HS-27A (cell line): ENCODE results near the gene LYZL1.
A peak's percentile ranks its signal among the peaks of the same experiment; 100 is the strongest.
"Not testable (repeated sequence)": the region's sequence is repeated elsewhere in the genome, so short reads cannot be mapped to it uniquely, and the experiment has no call there.

Experiments
- DNase-seq: peaks from one replicate; pipeline ENCODE4 v3.0.0-alpha.2; 2012; ENCODE audit warnings: low read depth, missing footprints

The LYZL1 gene

DNA sequence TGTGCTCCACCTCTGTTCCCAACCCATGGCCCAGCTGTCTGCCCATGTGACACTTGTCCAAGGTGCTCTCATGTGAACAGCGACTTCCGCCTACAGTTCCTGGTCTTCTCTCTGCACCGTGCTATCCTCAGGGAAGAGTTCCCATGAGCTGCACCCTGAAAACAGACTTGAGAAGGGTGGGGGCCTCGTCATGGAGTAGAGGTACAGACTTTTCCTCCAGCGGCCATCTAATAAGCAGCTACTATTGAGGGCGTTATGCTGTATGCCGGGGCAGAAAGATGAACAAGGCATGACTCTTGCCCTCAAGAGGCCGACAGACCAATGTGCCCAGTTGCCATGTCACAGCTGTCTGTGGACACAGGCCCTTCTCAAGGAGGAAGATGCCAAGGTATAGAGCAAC, 25.4 kb upstream of the LYZL1 start:
- no peak for DNase-seq

DNA sequence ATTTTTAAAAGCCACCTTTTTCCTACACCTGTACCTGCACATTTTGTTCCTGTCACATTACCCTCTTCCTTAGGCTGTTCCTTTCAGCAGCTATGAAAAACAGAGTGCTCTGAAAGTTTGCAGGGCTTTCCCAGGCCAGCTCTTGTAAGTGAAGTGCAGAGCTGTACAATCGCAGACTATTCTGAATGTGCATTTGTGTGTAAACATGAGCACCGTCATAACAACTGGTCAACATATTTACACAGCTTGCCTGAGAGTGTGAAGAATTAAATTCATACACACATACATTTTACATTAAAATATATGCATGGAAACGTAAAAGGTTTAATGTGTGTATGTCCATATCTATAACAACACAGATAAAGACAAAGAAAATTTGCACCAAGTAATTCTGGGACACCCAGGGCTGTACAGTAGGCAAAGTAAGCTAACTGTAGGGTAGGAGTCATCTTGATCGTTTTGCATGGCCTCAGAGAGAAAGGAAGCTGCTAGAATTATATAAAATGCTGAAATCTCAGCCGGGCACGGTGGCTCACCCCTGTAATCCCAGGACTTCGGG, 23.6 kb upstream of the LYZL1 start:
- no peak for DNase-seq

DNA sequence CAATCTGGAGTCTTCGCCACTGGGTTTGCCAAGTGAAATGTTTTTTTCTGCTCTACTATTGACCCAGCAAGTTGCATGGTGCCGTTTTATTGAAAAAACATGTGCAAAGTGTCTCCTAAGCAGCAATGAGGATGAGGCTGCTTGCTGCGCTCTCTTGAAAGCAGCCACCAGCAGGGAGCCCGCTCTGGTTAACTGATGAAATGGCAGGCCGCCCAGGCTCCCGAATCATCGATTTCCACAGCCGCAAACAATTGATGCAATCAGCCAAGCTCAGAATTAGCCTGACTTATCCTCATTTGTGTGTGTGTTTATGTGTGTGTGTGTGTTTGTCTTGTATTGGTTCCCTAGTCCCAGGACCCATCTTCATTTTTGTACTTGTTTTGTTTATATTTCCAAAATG, 22.2 kb upstream of the LYZL1 start:
- DNase-seq = no peak

DNA sequence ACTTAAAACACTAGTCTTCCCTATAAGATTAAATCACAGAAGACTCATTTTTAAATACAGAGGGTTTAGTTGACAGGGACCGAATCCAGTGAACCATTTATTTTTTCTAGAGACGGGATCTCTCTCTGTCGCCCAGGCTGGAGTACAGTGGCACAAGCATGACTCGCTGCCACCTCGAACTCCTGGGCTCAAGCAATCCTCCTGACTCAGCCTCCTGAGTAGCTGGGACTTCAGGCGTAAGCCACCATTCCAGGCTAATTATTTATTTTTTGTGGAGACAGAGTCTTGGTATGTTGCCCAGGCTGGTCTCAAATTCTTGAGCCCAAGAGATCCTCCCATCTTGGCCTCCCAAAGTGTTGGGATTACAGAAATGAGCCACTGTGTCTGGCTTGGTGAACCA, 20.9 kb upstream of the LYZL1 start:
- DNase-seq = no peak

DNA sequence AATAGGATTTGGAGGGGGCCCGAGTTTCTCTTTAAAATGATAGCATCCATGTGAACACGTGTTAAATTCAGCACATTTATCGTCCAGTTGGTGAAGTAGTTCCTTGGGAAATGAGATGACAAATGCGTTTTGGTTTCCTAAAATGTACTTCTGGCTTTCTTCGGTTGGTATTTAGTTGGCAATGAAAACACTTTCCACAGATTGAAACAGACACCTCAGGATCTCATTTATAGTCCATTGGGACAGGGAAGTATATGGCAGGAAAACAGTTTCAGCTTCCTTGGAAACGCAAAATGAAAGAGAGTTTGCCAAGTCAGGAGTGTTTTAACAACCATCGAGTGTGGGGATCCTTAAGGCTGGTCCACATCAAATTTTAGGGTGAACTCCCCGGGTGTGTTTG, 19.4 kb upstream of the LYZL1 start:
- no peak for DNase-seq

DNA sequence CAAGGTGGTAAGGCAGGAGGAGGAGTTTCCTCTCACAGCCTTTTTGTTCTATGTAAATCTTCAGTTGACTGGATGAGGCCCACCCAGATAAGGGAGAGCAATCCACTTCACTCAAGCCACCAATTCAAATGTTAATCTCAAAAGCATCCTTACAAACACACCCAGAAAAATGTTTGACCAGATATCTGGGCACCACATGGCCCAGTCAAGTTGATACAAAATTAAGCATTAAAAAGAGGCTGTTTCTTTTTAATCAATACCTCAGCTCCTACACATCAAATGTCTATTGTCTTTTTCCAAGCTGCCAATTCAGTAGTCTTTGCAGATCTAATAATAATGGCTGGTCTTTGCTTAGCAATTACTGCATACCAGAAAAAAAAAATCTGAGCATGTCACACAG, 18.0 kb upstream of the LYZL1 start:
- DNase-seq = no peak

DNA sequence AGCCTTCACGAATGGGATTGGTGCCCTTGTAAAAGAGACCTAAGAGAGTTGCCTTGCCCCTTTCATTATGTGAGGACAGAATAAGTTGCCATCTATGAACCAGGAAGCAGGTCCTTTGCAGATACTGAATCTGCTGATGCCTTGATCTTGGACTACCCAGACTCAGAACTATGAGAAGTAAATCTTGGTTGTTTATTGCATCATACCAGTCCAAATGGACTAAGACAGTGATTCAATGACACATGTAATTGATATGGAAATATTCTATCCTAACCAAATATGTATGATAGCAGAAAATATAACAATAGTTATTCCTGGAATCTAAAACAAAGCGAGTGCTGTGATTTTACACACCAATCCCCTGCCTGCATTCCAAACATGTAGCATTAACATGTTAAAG, 17.0 kb upstream of the LYZL1 start:
- no peak for DNase-seq

DNA sequence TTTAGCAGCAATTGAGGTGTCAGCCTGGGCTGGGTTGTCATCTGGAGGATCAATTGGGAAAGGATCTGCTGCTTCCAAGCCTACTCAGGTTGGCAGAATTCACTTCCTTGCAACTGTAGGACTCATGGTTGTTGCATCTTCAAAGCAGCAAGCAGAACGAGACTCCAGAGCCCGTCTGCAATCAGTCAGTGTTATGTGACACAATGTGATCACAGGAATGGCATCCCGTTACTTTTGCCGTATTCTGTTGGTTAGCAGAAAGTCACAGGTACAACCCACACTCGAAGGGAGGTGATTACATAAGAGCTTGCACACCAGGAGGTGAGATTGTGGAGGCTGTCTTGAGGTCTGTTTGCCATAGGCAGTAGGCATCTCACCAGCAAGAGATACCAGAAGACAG, 15.4 kb upstream of the LYZL1 start:
- DNase-seq = no peak

DNA sequence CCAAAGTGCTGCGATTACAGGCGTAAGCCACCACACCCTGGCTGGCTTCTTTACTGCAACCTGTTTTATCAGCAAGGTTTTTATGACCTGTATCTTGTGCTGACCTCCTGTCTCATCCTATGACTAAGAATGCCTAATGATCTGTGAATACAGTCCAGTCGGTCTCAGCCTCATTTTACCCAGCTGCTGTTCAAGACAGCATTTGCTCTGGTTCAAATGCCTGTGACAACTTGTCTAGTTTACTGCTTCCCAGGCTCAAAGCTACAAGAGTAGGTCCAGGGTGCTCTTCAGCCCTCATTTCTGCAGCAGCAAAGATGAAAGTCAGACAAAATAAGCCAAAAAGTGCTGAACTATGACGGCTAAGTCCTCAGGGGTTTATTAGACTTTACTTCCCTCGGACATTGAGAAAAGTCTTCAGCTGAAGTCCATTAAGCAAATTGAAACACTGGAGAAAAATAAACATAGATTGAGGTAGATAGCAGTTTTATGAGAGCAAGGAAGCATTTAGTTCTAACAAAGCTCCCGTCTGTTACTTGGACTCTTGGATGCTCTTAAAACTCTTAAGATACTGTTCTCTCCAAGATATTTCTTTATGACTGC, 12.5 kb upstream of the LYZL1 start:
- no peak for DNase-seq

DNA sequence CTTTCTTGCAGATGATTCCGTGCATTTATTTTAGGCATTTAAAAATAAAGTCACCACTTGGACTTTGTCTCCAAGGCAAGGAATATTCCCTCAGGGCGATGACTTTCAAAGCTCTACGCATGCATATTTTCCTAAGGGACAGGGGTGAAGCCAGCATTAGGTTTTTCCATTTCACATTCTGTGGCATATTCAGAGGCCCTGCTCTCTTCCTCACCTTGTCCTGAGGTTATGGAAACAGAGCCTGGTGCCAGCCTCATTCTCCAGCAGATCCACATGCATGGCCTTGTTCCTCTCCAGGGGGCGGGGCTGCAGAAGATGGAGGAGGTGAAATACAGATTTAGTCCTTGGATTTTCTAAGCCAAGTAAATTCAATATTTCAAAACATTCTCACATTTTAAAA, 11.6 kb upstream of the LYZL1 start:
- no peak for DNase-seq

DNA sequence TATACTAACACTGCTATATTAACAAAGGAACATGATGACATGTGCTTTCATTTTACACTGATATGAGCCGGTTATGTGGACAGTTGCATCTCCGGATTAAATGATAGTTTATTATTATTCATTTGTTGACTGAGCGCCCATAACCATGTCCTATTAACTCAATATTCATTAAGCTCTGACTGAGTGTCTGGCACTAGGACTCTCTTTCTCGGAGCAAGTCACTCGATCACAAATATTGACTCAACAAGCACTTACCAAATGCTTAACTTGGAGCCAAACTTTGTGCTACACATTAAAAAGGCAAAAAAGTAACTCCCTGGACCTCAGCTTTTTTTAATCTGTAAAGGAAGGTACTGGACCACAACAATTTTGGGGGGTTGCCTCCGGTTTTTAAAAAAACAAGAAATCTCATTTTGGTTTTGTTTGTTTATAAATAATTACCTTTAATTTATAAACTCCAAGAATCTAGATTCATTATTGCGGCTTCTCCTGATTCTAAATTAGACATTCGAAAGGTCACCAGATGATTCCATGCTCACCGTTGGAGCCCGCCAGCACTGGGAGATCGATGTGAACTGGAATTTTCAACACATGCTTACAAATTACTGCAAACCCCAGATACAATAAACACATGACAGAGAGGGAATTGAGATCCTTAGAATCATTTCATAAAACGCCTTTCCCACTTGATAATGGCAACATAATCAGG, 8.9 kb upstream of the LYZL1 start:
- no peak for DNase-seq

DNA sequence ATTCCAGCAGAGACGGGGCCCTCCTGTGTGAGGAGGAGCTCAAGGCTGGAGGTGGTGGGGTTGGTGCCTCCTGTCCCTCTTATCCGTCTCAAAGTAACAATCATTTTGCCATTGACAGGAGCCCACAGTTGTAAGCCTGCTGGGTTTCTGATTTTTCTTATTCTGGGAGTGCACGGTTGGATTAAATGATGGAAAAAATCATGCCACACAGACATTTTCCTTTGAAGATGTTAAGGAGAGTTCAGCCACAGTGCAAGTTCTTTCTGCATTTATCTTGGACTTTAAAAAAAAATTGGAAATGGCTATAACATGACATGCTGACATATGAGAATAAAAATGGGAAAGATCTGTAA, 8.4 kb upstream of the LYZL1 start:
- no peak for DNase-seq

DNA sequence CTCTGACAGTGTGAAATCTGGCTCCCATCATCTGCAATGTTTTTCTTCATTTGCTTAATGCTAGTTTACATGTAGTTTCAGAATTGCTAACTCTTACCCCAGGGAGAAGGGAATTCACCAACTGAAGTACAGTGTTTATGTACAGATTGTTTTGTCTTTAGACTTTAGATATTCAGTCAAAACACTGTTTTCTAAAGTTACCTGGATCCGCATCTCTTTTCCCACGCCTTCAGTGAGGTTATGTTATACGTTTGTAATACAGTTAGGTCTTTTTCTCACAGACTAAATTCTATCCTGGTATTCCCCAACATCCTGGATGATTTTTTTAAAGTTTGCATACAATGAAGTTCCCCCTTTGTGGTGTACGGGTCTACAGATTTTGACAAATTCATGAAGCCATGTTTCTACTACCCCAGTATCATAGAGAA, 3.2 kb upstream of the LYZL1 start:
- no peak for DNase-seq

DNA sequence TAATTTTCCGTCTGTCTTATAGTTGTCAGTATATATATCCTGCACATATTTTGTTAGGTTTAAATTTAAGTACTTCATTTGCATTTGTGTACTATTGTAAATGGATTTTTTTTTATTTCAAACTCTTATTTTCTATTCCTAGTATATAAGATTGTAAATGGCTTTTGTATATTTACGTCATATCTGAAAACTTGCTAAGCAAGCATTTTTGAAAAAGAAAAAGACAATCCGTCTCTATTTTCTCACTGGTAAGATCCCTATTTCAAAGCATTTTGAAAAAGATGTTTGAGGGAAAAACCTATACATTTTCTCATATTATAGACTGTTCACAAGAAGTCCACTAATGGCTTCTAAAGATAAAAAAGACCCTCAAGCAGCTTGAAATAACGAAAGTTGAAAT, 1.2 kb upstream of the LYZL1 start:
- DNase-seq = no peak

DNA sequence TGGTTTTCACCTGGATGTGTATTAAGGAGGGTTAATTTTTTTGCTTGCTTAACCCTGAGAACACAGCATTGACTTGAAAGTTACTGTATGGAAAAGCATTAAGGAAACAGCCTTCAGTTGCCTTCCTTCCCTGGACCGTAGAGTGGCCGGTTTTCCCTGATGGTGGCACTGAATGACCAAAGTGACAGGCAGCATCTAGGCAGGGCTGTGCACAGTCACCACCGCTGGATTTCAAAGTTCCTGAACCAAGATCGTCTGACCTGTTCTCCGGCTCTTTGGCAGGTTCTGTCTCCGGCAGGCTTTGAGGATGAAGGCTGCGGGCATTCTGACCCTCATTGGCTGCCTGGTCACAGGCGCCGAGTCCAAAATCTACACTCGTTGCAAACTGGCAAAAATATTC, 2.7 kb downstream of the LYZL1 start:
- not testable (repeated sequence) for DNase-seq

DNA sequence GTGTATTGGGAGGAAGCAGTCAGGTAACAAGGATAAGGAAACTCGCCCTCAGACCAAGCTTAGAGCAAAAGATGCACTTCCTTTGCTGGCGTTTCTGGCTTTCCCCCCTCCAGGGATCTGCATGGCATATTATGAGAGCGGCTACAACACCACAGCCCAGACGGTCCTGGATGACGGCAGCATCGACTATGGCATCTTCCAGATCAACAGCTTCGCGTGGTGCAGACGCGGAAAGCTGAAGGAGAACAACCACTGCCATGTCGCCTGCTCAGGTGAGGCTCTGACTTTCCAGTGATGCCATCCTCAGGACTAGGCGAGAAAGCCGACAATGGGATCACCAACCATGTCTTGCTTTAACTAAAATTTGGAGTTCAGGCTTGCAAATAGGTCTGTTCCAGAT, 3.5 kb downstream of the LYZL1 start:
- DNase-seq = not testable (repeated sequence)

DNA sequence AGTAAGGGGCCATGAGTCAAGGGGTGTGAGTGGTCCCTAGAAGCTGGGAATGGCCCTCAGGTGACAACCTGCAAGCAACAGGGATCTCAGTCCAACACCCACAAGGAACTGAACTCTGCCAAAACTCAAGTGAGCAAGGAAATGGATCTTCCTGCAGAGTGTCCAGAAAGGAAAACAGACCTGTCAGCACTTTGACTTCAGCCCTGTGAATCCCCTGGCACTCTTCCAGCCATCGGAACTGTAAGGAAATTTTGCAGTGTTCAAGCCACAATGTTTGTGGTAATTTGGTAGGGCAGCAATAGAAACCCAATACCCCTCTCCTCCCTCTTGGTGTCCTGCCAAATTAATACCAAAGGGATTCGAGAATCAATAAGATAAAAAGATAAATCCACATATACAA, 6.9 kb downstream of the LYZL1 start:
- DNase-seq = no peak

DNA sequence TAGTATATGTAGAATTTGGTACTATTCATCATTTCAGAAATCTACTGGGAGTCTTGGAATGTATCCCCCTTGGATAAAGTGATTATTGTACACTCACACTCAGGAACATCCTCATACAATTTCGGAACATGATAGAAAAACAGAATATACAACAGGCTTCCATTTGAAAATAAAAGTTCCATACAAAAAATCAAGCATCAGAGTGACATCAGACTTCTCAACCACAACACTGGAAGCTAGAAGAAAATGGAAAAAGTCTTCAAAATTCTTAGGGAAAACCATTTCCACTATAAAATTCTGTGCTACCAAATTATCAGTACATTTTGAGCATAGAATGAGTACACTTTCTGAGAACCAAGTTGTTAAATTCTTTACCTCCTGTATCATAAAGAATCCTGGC, 8.8 kb downstream of the LYZL1 start:
- no peak for DNase-seq

DNA sequence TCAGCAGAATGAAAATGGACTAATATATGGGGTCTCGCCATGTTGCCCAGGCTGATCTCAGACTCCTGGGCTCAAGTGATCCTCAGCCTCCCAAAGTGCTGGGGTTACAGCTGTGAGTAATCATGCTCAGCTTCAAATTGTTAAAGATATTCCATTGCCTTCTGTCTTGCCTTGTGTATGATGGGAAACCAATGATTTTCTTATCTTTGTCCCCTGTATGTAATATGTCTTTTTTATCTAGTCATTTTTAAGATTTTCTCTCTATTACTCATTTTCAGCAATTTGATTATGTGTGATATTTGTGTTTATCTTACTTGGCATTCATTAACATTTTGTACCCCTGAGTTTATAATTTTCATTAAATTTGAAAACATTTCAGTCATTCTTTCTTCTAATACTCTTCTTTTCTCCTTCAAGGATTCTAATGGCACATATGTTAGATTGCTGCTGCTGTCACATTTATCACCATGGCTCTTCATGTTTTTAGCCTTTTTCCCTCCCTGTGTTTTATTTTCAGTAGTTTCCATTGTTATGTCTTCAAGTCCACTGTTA, 12.6 kb downstream of the LYZL1 start:
- DNase-seq = no peak

DNA sequence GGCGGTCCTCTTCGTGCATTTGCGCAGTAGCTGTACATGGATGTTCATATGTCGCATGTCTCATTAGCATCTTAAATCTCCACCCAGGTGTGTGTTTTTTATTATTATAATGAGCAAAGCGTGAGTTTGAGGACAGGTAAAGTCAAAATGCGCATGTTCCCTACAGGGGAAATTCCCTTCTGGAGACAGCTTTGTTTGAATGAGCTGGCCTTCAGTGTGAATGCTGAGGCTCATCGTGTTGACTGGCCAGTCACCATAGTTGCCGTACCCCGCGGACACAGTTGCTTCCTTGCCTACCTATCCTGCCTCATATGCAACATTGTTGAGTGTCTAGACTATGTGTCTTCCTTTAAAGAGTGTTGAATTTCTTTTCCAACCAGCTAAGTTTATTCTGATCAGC, 13.6 kb downstream of the LYZL1 start:
- no peak for DNase-seq

DNA sequence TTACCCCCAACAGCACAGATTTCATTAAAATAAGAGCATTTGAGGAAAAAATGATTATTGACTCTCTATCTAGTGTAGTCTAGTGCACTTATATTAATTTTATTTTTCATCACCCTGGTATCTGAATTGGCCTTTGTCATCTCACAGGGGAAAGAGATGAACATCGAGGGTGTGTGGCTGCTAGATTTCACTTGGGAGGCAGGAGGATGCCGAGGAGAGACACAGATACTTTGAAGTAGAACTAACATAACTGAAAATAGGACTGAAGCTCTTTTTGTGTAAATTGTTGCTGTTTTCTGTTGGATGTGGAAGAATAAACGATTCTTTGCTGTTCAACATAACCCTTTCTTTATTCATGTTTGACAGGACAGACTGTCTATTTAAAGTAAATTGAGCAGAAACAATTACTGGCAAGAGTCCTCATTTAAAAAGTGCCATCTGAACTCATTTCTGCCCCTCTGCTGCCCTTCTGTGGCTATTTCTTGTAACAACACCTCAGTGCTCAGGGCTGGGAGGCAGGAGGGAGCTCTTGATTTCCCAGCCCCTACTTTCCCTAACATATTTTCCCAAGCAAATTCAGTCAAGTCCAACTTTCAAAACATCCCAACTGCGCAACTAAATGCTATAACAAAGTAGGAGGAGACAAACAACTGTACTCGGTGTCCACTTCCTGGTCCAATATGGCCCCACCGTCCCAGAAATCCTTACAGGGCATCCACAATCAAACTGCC, 15.6 kb downstream of the LYZL1 start:
- DNase-seq = peak; percentile 27

DNA sequence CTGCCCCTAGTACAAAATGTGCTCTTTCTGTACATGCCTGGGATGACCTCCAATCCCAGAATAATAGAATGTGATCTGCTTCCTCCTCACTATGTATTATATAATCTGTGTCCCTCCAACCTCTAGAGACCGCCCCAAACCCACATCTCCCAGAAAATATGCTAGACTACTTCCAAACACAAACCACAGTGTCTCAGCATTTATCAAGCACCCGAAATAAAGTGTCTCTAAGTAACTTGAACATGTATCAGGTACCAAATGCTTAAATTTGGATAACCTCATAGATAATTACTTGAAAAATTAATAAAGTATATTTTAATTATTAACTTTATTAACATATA, 16.1 kb downstream of the LYZL1 start:
- DNase-seq = no peak

DNA sequence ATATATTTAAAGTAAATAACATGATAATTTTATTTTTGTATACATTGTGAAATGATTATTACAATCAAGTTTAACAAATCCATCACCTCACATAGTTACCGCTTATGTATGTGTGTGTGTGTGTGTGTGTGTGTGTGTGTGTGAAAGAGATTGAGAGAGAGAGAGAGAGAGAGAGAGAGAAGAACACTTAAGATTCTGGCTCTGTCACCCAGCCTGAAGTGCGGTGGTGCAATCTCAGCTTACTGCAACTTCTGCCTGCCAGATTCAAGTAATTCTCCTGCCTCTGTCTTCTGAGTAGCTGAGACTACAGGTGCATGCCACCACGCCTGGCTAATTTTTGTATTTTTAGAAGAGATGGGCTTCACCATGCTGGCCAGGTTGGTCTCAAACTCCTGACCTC, 17.8 kb downstream of the LYZL1 start:
- DNase-seq = no peak
